OCI-LY7 (cell line): ENCODE measurements around the gene SEC14L5. TPM values are rescaled to one million over a fixed set of nuclear protein-coding genes. Genes with fewer than 3 reads are reported as not detected.

Experiments
- BruUV-seq: library from RNA; stranded (reverse); fragments of 400-500 nt; replicated peaks from 2 replicates; lab custom pipeline; 2021; lab: Mats Ljungman, UMichigan
- CTCF ChIA-PET: fragments of 300-600 bp; sonication (Branson Sonifier 250); formaldehyde crosslinking; loops from one replicate; lab custom pipeline; 2022; ENCODE audit warnings: antibody characterized with exemption; ENCODE audit not compliant: unreplicated experiment; lab: Charles Lee
- POLR2A ChIA-PET: fragments of 300-600 bp; sonication (Branson Sonifier 250); formaldehyde crosslinking; loops from one replicate; lab custom pipeline; 2022; ENCODE audit warnings: antibody characterized with exemption; lab: Charles Lee
- DNase-seq: peaks from one replicate; pipeline ENCODE4 v3.0.0-alpha.2; 2015; ENCODE audit warnings: low spot score
- H2AFZ ChIP-seq: fragments of 200-600 bp; sonication (generic), shearing (Covaris generic); 2 replicates; pipeline ENCODE4 v1.6.1; 2014; ENCODE audit warnings: mild to moderate bottlenecking, antibody characterized with exemption, low read length, moderate library complexity
- H3K27ac ChIP-seq: fragments of 200-600 bp; sonication (generic); 2 replicates; pipeline ENCODE4 v1.5.1; 2014; ENCODE audit warnings: mixed run types, low read depth, mild to moderate bottlenecking, moderate library complexity, low read length, inconsistent platforms; ENCODE audit not compliant: poor library complexity, severe bottlenecking
- H3K36me3 ChIP-seq: fragments of 200-600 bp; sonication (generic); 2 replicates; pipeline ENCODE4 v1.6.1; 2014; ENCODE audit warnings: mild to moderate bottlenecking, antibody characterized with exemption, low read length, moderate library complexity, mixed read lengths; ENCODE audit not compliant: insufficient read depth
- H3K4me1 ChIP-seq: fragments of 200-600 bp; sonication (generic); 2 replicates; pipeline ENCODE4 v1.5.1; 2014; ENCODE audit warnings: mild to moderate bottlenecking, low read length; ENCODE audit not compliant: insufficient read depth, poor library complexity, severe bottlenecking
- H3K4me2 ChIP-seq: fragments of 200-600 bp; sonication (generic); 2 replicates; pipeline ENCODE4 v1.6.1; 2014; ENCODE audit warnings: mild to moderate bottlenecking, low read length
- H3K4me3 ChIP-seq: fragments of 200-600 bp; sonication (generic); 2 replicates; pipeline ENCODE4 v1.5.1; 2014; ENCODE audit warnings: mild to moderate bottlenecking, low read depth, low read length; ENCODE audit not compliant: poor library complexity, severe bottlenecking
- H3K79me2 ChIP-seq: fragments of 200-600 bp; sonication (generic); 2 replicates; pipeline ENCODE4 v1.6.1; 2016; ENCODE audit warnings: low read depth, mild to moderate bottlenecking, low read length, moderate library complexity, mixed read lengths; ENCODE audit not compliant: insufficient read depth
- H3K9me2 ChIP-seq: fragments of 200-600 bp; sonication (generic); 2 replicates; pipeline ENCODE4 v1.6.1; 2016; ENCODE audit warnings: mild to moderate bottlenecking, low read length, mixed read lengths; ENCODE audit not compliant: insufficient read depth
- H3K9me3 ChIP-seq: fragments of 200-600 bp; sonication (generic); 2 replicates; pipeline ENCODE4 v1.6.1; 2014; ENCODE audit warnings: mild to moderate bottlenecking, mixed run types, low read length, mixed read lengths
- H4K20me1 ChIP-seq: fragments of 200-600 bp; sonication (generic); 2 replicates; pipeline ENCODE4 v1.6.1; 2014; ENCODE audit warnings: mild to moderate bottlenecking, antibody characterized with exemption, low read length, moderate library complexity, mixed read lengths; ENCODE audit not compliant: insufficient read depth
- EZH2phosphoT487 ChIP-seq: fragments of 200-600 bp; sonication (generic); IDR thresholded peaks from 2 replicates; pipeline ENCODE4 v1.6.1; 2018; ENCODE audit warnings: low read depth, borderline replicate concordance, mild to moderate bottlenecking, mixed run types, antibody characterized with exemption, low read length, moderate library complexity, mixed read lengths
- intact Hi-C: fragments of 100-400 bp; cut with micrococcal nuclease; formaldehyde crosslinking; loops from one replicate; pipeline ENCODE4 v1.10.0; 2022; ENCODE audit not compliant: unreplicated experiment
- total RNA-seq, 2 experiments: library from RNA; depleted of rRNA in 1 of 2; stranded (reverse); fragments of >200 nt in 1 of 2; shearing (Covaris generic) in 1 of 2; gene quantifications; 2 replicates each; pipeline ENCODE4 v1.2.3, GENCODE V29; 2014 to 2022
- TF ChIP-seq, protein P1 (sequence below): fragments of 200-600 bp; sonication (generic); conservative IDR thresholded peaks from 2 replicates; pipeline ENCODE4 v1.5.1; 2014; ENCODE audit warnings: mild to moderate bottlenecking, antibody characterized with exemption, low read length, moderate library complexity, mixed read lengths

Gene SEC14L5
- total RNA-seq, 2 experiments from 2014 or later: not detected

DNA sequence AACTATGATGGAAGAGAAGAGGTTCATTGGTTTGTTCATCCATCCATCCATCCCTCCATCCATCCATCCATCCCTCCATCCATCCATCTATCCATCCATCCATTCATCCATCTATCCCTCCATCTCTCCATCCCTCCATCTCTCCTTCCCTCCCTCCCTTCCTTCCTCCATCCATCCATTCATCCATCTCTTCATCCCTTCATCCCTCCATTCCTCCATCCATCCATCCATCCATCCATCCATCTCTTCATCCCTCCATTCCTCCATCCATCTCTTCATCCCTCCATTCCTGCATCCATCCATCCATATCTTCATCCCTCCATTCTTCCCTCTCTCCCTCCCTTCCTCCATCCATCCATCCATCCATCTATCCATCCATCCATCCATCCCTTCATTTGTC, 11.2 kb upstream of the SEC14L5 start:
- Histone ChIP-seq H2AFZ (no peak overlapping the region), H3K36me3 (no peaks in the 10 kb centered on the region), H3K79me2 (no peaks in the 10 kb centered on the region), H3K4me2 (no peak overlapping the region), H3K4me1 (no peaks in the 10 kb centered on the region), H3K9me2 (no peaks in the 10 kb centered on the region), H3K4me3 (no peak overlapping the region), H3K9me3 (no peaks in the 10 kb centered on the region), H4K20me1 (no peaks in the 10 kb centered on the region), H3K27ac (no peak overlapping the region)
- POLR2A ChIA-PET: no interaction called here
- no TSS peak for BruUV-seq
- intact Hi-C loops: no loop called here
- no peak for TF ChIP-seq EZH2phosphoT487
- TF ChIP-seq, protein P1, sequence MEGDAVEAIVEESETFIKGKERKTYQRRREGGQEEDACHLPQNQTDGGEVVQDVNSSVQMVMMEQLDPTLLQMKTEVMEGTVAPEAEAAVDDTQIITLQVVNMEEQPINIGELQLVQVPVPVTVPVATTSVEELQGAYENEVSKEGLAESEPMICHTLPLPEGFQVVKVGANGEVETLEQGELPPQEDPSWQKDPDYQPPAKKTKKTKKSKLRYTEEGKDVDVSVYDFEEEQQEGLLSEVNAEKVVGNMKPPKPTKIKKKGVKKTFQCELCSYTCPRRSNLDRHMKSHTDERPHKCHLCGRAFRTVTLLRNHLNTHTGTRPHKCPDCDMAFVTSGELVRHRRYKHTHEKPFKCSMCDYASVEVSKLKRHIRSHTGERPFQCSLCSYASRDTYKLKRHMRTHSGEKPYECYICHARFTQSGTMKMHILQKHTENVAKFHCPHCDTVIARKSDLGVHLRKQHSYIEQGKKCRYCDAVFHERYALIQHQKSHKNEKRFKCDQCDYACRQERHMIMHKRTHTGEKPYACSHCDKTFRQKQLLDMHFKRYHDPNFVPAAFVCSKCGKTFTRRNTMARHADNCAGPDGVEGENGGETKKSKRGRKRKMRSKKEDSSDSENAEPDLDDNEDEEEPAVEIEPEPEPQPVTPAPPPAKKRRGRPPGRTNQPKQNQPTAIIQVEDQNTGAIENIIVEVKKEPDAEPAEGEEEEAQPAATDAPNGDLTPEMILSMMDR: no peak
- CTCF ChIA-PET: no interaction called here
- no peak for DNase-seq

DNA sequence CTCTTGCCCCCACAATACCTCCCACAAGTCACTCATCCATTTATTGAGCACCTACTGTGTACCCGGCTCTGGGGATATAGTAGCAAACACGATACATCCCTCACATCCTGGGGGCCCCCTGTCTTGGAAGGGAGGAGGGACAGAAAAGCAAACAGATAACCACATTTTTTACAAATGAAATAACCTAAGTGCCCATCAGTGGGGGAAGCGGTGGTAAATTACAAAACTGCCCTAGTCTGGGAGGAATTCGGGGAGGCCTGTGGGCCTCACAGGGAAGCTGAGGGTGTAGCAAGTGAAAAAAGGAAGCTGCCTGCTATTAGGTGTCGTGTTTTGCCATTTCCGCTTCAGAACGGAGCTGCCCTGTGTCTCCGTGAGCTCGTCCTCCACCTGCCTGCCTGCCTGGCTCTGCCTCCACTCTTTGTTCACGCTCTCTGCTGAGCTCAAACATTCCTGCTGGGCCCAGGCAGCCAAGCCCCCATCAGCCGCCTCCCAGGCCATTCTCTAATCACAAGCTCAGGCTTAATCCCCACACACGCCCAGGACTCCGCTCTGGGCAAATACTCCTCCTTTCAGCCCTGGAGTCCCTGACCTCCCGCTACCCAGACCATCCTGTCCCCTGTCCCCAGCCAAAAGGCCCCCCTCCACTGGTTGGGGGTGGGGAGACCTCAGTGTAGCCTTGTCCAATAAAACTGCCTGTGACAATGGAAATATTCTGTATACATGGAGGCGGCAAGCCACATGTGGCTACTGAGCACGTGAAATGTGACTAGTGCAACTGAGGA, 10.2 kb upstream of the SEC14L5 start:
- Histone ChIP-seq H2AFZ (no peak overlapping the region), H3K9me2 (no peaks in the 10 kb centered on the region), H3K4me3 (no peak overlapping the region), H4K20me1 (no peaks in the 10 kb centered on the region), H3K79me2 (no peaks in the 10 kb centered on the region), H3K4me1 (no peaks in the 10 kb centered on the region), H3K27ac (no peak overlapping the region), H3K36me3 (no peaks in the 10 kb centered on the region), H3K4me2 (no peak overlapping the region), H3K9me3 (no peaks in the 10 kb centered on the region)
- BruUV-seq: no TSS peak
- CTCF ChIA-PET: no interaction called here
- no peak for DNase-seq
- intact Hi-C loops: no loop called here
- TF ChIP-seq, protein P1: no peak
- no peak for TF ChIP-seq EZH2phosphoT487
- POLR2A ChIA-PET: no interaction called here
